Body of pancreas (tissue), 4 donors: ENCODE measurements around the gene LRRC41. TPM values are rescaled to one million over a fixed set of nuclear protein-coding genes. Genes with fewer than 3 reads are reported as not detected.
A peak's percentile ranks its signal among the peaks of the same experiment; 100 is the strongest.

Experiments used
- ATAC-seq: fragments of 150-250 bp; one replicate; pipeline ENCODE4 v1.9.1; 2016
- DNase-seq, 4 donors: peaks; one replicate each; pipeline ENCODE4 v3.0.0-alpha.2; 2019
- H3K27ac ChIP-seq, 4 donors: fragments of 200-600 bp; sonication (generic); 1 replicate in 3 of 4; 2 replicates in 1 of 4; pipeline versions ENCODE4 v1.5.1 to v1.6.1; 2016 to 2019; ENCODE audit warnings: mild to moderate bottlenecking in 1 of 4, mixed read lengths in 1 of 4, moderate library complexity in 1 of 4
- H3K27me3 ChIP-seq, 2 donors: fragments of 200-600 bp; sonication (generic); one replicate each; pipeline ENCODE4 v1.6.0; 2016; ENCODE audit warnings: mild to moderate bottlenecking in 1 of 2
- H3K36me3 ChIP-seq, 2 donors: fragments of 200-600 bp; sonication (generic); replicated peaks in 1 of 2; 2 replicates each; pipeline ENCODE4 v1.5.1; 2016; ENCODE audit warnings: low read depth in 2 of 2; ENCODE audit not compliant: insufficient read depth in 1 of 2
- H3K4me1 ChIP-seq: fragments of 200-600 bp; sonication (generic); one replicate; pipeline ENCODE4 v1.6.0; 2016
- H3K4me3 ChIP-seq, 2 donors: fragments of 200-600 bp; sonication (generic); 1 replicate in 1 of 2; 2 replicates in 1 of 2; pipeline ENCODE4 v1.5.1; 2016 to 2019
- H3K9me3 ChIP-seq, 3 donors: fragments of 200-600 bp; sonication (generic); 1 replicate in 2 of 3; 2 replicates in 1 of 3; pipeline ENCODE4 v1.5.1; 2016
- POLR2A ChIP-seq, 3 donors: fragments of 450-650 bp; IDR thresholded peaks; one replicate each; pipeline ENCODE4 v1.6.1; 2016; ENCODE audit warnings: antibody characterized with exemption in 3 of 3, mild to moderate bottlenecking in 2 of 3
- WGBS, 2 donors: methylation state at CpG; one replicate each; pipeline ENCODE4 v1.1.5; 2017; 5-methylcytosine and 5-hydroxymethylcytosine counted together
- intact Hi-C: fragments of 100-400 bp; cut with DNase I; formaldehyde crosslinking; loops from one replicate; pipeline ENCODE4 v1.15.1; 2023
- total RNA-seq, 2 donors: library from RNA; depleted of rRNA; stranded (reverse); fragments of >200 nt; gene quantifications; one replicate each; pipeline ENCODE4 v1.1.0, GENCODE V29; 2016
- TF ChIP-seq, protein P1 (sequence below), 7 experiments: fragments of 450-650 bp in 4 of 7; fragments of 200-600 bp in 3 of 7; sonication (generic) in 3 of 7; IDR thresholded peaks; one replicate each; pipeline ENCODE4 v1.5.1; 2016 to 2019; ENCODE audit warnings: antibody characterized with exemption in 7 of 7

LRRC41 gene
- total RNA-seq, 2 donors from 2014 or later, result 36.6 to 59.0 TPM

DNA sequence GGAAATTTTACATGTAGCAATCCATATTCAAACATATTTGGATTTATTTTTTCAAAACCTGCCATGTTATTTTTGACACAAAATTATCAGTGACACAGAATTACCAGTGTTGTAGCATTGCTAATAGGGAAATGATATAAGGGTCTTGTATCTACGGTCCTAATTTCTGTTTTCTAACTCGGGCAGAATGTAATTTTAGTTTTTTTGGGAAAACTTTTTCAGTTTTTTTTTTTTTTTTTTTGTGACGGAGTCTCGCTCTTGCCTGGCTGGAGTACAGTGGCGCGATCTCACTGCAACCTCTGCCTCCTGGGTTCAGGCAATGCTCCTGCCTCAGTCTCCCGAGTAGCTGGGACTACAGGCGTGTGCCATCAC, 2.7 kb upstream of the LRRC41 start:
- intact Hi-C loops, result no loop called here
- Histone ChIP-seq H3K4me1 (peaks cover 30% of the 10 kb centered on the region), H3K36me3 (peaks cover 0 to 8% of the 10 kb centered on the region in 2 donors), H3K9me3 (no peaks in the 10 kb centered on the region), H3K4me3 (no peak overlapping the region), H3K27ac (no peak overlapping the region), H3K27me3 (no peaks in the 10 kb centered on the region)
- DNase-seq (no peak), ATAC-seq (no peak)
- TF ChIP-seq, protein P1, sequence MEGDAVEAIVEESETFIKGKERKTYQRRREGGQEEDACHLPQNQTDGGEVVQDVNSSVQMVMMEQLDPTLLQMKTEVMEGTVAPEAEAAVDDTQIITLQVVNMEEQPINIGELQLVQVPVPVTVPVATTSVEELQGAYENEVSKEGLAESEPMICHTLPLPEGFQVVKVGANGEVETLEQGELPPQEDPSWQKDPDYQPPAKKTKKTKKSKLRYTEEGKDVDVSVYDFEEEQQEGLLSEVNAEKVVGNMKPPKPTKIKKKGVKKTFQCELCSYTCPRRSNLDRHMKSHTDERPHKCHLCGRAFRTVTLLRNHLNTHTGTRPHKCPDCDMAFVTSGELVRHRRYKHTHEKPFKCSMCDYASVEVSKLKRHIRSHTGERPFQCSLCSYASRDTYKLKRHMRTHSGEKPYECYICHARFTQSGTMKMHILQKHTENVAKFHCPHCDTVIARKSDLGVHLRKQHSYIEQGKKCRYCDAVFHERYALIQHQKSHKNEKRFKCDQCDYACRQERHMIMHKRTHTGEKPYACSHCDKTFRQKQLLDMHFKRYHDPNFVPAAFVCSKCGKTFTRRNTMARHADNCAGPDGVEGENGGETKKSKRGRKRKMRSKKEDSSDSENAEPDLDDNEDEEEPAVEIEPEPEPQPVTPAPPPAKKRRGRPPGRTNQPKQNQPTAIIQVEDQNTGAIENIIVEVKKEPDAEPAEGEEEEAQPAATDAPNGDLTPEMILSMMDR (IDR thresholded peaks at IDR 0.05), result no peak
- TF ChIP-seq POLR2A (IDR thresholded peaks at IDR 0.05), result no peak
- WGBS, 2 donors, result 90 to 98% methylated on average over 7 to 8 of the region's 8 CpGs

DNA sequence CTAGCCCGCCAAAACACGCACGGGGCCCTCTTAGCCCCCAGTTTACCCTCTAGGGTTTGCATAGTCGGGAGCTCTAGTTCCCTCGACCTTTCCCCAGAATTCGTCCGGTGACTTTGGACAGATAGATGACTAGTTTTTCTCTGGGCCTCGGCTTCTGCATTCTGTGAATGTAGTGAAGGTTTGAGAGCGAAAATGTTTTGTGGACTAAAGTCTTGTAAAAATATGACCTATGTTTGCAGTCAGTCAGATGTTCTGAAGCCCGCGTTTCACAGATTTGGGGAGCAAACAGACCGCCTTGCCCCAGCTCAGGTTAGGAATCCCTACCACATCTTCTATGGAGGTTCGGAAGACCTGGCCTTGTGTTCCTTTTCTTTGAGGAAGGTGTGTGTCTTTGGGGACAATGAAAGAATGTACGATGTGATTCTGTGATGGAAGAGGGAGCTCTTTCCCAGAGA, 483 bp upstream of the LRRC41 start:
- H3K27me3 ChIP-seq, result no peaks in the 10 kb centered on the region
- WGBS, 2 donors, result 0 to 2% methylated on average over 9 to 14 of the region's 14 CpGs
- intact Hi-C loops, result no loop called here

DNA sequence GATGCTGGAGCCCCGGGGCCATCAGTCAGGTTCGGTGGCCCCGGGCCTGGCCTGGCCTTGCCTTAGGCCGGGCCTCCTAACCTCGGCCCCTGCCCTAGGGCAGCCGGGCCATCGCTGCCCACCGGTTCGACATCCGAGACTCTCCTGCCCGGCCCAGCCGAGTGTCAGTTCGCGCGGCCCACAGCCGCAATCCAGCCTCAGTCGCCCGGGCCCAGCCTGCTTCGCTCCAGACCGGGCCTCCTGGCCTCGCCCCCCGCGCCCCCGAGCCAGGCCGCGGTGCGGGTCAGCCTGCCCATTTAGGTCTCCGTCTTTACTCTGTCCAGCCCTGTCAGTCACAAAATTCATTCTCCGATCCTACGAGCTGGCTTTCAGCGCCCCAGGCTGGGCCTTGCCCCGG, 777 bp downstream of the LRRC41 start:
- intact Hi-C loops, result no loop called here
- peak; percentile 38 to 46 (median 40) for DNase-seq
- Histone ChIP-seq H3K4me3 (peak overlapping the region; percentile 27 to 86), H3K9me3 (no peaks in the 10 kb centered on the region), H3K4me1 (peaks cover 56% of the 10 kb centered on the region), H3K27me3 (no peaks in the 10 kb centered on the region), H3K27ac (peak overlapping the region; percentile 89 to 97 (median 95)), H3K36me3 (peaks cover 0 to 1% of the 10 kb centered on the region in 2 donors)
- ATAC-seq, result peak; percentile 17
- WGBS, 2 donors, result 1% methylated on average over 31 of the region's 32 CpGs; no CpG with 5 or more reads in 1 of the 2 donors
- no peak for TF ChIP-seq POLR2A (IDR thresholded peaks at IDR 0.05)
- TF ChIP-seq, protein P1 (IDR thresholded peaks at IDR 0.05), result no peak

More for the DNA sequence above, 483 bp upstream of the LRRC41 start:
- Histone ChIP-seq H3K36me3 (no peaks in the 10 kb centered on the region), H3K4me1 (peaks cover 50% of the 10 kb centered on the region), H3K27ac (peak overlapping the region; percentile 89 to 97 (median 95)), H3K4me3 (peak overlapping the region; percentile 32 to 44), H3K9me3 (no peaks in the 10 kb centered on the region)
- no peak for DNase-seq
- TF ChIP-seq, protein P1 (IDR thresholded peaks at IDR 0.05), result no peak
- TF ChIP-seq POLR2A (IDR thresholded peaks at IDR 0.05), result no peak
- ATAC-seq, result no peak

DNA sequence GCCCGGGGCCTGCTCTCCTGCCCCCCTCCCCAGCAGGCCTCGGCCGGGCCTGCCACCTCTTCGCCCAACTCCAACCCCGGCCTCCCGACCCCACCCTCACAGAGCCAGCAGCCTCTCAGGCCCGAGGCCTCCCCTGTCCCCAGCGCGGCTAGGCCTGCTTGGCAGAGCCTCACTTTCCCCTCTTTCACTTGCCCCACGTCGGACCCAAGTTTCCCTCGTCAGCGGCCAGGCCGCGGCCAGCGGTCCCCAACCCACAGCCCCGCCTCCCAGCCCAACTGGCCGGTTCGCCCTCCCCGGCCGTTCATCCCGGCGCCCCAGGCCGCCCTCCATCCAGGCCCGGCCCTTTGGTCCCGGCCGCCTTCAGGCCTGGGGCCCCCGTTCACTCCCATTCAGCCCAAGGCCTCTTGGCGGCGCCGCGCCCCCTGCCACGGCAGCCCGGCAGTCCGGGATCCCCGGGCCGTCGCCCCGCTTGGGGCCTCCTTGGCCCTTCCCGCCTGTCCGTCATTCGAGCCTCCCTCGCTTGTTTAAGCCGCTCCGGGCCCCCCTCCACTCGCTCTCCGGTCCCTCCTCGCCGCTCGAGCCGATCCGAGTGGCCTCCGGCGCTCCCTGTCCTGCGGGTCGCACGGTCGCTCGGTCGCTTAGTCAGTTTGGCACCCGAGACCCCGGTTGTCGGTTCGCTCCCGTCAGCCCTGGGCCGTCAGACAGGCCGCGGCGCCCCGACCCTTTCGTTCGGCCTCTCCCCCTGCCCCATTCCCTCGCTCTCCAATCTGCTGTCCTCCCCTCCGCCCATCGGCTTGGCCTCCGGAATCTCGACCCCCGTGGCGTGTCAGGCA, 1.4 kb downstream of the LRRC41 start:
- ATAC-seq (peak; percentile 24), DNase-seq (peak; percentile 49 to 68 (median 58))
- H3K4me1 ChIP-seq, result peaks cover 53% of the 10 kb centered on the region
- intact Hi-C loops, result no loop called here
- 0 to 2% methylated on average over 24 to 75 of the region's 79 CpGs for WGBS, 2 donors
- no peaks in the 10 kb centered on the region for H3K9me3 ChIP-seq
- peaks cover 0 to 6% of the 10 kb centered on the region in 2 donors for H3K36me3 ChIP-seq
- peak overlapping the region; percentile 89 to 97 (median 95) for H3K27ac ChIP-seq
- TF ChIP-seq, protein P1 (IDR thresholded peaks at IDR 0.05), result peak in 3 of 7 experiments; percentile 13 to 35 (median 21)
- TF ChIP-seq POLR2A (IDR thresholded peaks at IDR 0.05), result peak; percentile 14 to 56 (median 53)
- peak overlapping the region; percentile 27 to 86 for H3K4me3 ChIP-seq
- no peaks in the 10 kb centered on the region for H3K27me3 ChIP-seq
